GM12872 (cell line): Measurements from ENCODE around the gene SLC40A1.

Experiments used
- CTCF ChIP-seq: IDR thresholded peaks from 3 replicates; pipeline ENCODE4 v1.5.1; 2011; ENCODE audit warnings: low read depth, mild to moderate bottlenecking, low read length, moderate library complexity; ENCODE audit not compliant: insufficient read depth

SLC40A1 gene

GRCh38 chr2:189576396-189576795, 4.2 kb downstream of the SLC40A1 start:
- TF ChIP-seq CTCF: no peak

- no peak for TF ChIP-seq CTCF
These were observed 5.7 kb downstream of the SLC40A1 start for GRCh38 chr2:189574793-189575475.

- TF ChIP-seq CTCF: no peak
These were observed 10.0 kb downstream of the SLC40A1 start for GRCh38 chr2:189570570-189571031.

GRCh38 chr2:189569295-189569910, 11.2 kb downstream of the SLC40A1 start:
- no peak for TF ChIP-seq CTCF

GRCh38 chr2:189566046-189566445, 14.5 kb downstream of the SLC40A1 start:
- no peak for TF ChIP-seq CTCF

- no peak for TF ChIP-seq CTCF
These were observed 19.1 kb downstream of the SLC40A1 start for GRCh38 chr2:189561371-189562038.

GRCh38 chr2:189560273-189560586, 20.4 kb downstream of the SLC40A1 start:
- no peak for TF ChIP-seq CTCF
